H1 (cell line): ENCODE data around the gene SAMD14. TPM values are rescaled to one million over a fixed set of nuclear protein-coding genes. Genes with fewer than 3 reads are reported as not detected.

Experiments used
- CTCF ChIA-PET: fragments of 300-600 bp; sonication (Branson Sonifier 250); formaldehyde crosslinking; loops from one replicate; lab custom pipeline; 2021; ENCODE audit not compliant: partially characterized antibody; lab: Charles Lee
- POLR2A ChIA-PET: fragments of 300-600 bp; sonication (Branson Sonifier 250); formaldehyde crosslinking; loops from one replicate; lab custom pipeline; 2021; ENCODE audit warnings: inconsistent platforms; ENCODE audit not compliant: partially characterized antibody; lab: Charles Lee
- DNase-seq, 2 experiments: peaks; one replicate each; pipeline versions ENCODE4 v3.0.0 to v3.0.0-alpha.2; 2010 to 2022; ENCODE audit warnings: low spot score in 2 of 2, low read depth in 1 of 2, mixed read lengths in 1 of 2
- FAIRE-seq: peaks from 2 replicates; lab custom pipeline; 2011; peaks lifted over from hg19 to GRCh38; lab: Jason Lieb, UNC
- H2AFZ ChIP-seq: 2 replicates; pipeline ENCODE4 v1.8.1; 2012; ENCODE audit warnings: low read length, inconsistent platforms
- H2AK5ac ChIP-seq: 2 replicates; pipeline ENCODE4 v1.6.1; 2013; ENCODE audit warnings: low read depth, low read length
- H2BK120ac ChIP-seq: replicated peaks from 2 replicates; pipeline ENCODE3; 2013; ENCODE audit warnings: low read depth, low read length, inconsistent platforms
- H2BK12ac ChIP-seq: 2 replicates; pipeline ENCODE4 v1.6.1; 2013; ENCODE audit warnings: low read depth, low read length
- H2BK15ac ChIP-seq: 2 replicates; pipeline ENCODE4 v1.6.1; 2013; ENCODE audit warnings: low read length
- H2BK20ac ChIP-seq: 2 replicates; pipeline ENCODE4 v1.6.1; 2013; ENCODE audit warnings: low read length
- H2BK5ac ChIP-seq: 2 replicates; pipeline ENCODE4 v1.6.1; 2013; ENCODE audit warnings: low read depth, low read length
- H3K14ac ChIP-seq: 2 replicates; pipeline ENCODE4 v1.6.1; 2013; ENCODE audit warnings: inconsistent platforms; ENCODE audit not compliant: insufficient read length
- H3K18ac ChIP-seq: 2 replicates; pipeline ENCODE4 v1.6.1; 2013; ENCODE audit warnings: low read length; ENCODE audit errors: extremely low read depth
- H3K23ac ChIP-seq: 2 replicates; pipeline ENCODE4 v1.6.1; 2013; ENCODE audit warnings: inconsistent platforms; ENCODE audit not compliant: insufficient read length
- H3K23me2 ChIP-seq: 2 replicates; pipeline ENCODE4 v1.6.1; 2013; ENCODE audit warnings: low read depth, low read length
- H3K27ac ChIP-seq: 2 replicates; pipeline ENCODE4 v1.6.1; 2011; ENCODE audit warnings: low read depth, low read length, inconsistent platforms
- H3K27me3 ChIP-seq, 4 experiments: replicated peaks in 1 of 4; 1 replicate in 1 of 4; 2 replicates in 3 of 4; pipeline versions ENCODE4 v1.6.1 to v1.8.1; 2011 to 2013; ENCODE audit warnings: low read length in 3 of 4, mild to moderate bottlenecking in 3 of 4, inconsistent platforms in 2 of 4, mixed read lengths in 2 of 4, moderate library complexity in 1 of 4; ENCODE audit not compliant: control insufficient read depth in 3 of 4, insufficient read depth in 3 of 4; ENCODE audit errors: extremely low read depth in 1 of 4
- H3K36me3 ChIP-seq, 4 experiments: 2 replicates each; pipeline versions ENCODE4 v1.6.1 to v1.8.1; 2011 to 2013; ENCODE audit warnings: mild to moderate bottlenecking in 4 of 4, low read length in 3 of 4, moderate library complexity in 2 of 4, control low read depth in 1 of 4, inconsistent platforms in 1 of 4; ENCODE audit not compliant: insufficient read depth in 4 of 4, control insufficient read depth in 2 of 4
- H3K4ac ChIP-seq: replicated peaks from 2 replicates; pipeline ENCODE3; 2013; ENCODE audit warnings: low read length, low read depth, mixed read lengths, inconsistent platforms; ENCODE audit not compliant: insufficient read length
- H3K4me1 ChIP-seq, 4 experiments: replicated peaks in 1 of 4; 1 replicate in 1 of 4; 2 replicates in 3 of 4; pipeline versions ENCODE4 v1.6.1 to v1.8.1; 2011 to 2013; ENCODE audit warnings: low read length in 3 of 4, inconsistent platforms in 2 of 4, mixed read lengths in 1 of 4; ENCODE audit not compliant: insufficient read depth in 4 of 4, control insufficient read depth in 3 of 4
- H3K4me2 ChIP-seq, 2 experiments: 2 replicates each; pipeline versions ENCODE4 v1.6.1 to v1.8.1; 2011 to 2013; ENCODE audit warnings: low read depth in 2 of 2, low read length in 2 of 2, control low read depth in 1 of 2, inconsistent platforms in 1 of 2, mild to moderate bottlenecking in 1 of 2; ENCODE audit not compliant: insufficient read depth in 1 of 2
- H3K4me3 ChIP-seq, 4 experiments: fragments of 200-600, 300-600 bp in 1 of 4; sonication (generic), shearing (Covaris generic), sonication (Bioruptor Twin) in 1 of 4; 2 replicates each; pipeline versions ENCODE4 v1.5.1 to v1.8.1; 2011 to 2016; ENCODE audit warnings: low read length in 4 of 4, low read depth in 3 of 4, control low read depth in 2 of 4, inconsistent platforms in 2 of 4, mild to moderate bottlenecking in 2 of 4, mixed read lengths in 1 of 4, moderate library complexity in 1 of 4; ENCODE audit not compliant: insufficient read depth in 2 of 4; ENCODE audit errors: extremely low read depth in 1 of 4
- H3K56ac ChIP-seq: replicated peaks from 2 replicates; pipeline ENCODE3; 2013; ENCODE audit warnings: low read depth, mild to moderate bottlenecking, mixed read lengths, low read length, inconsistent platforms; ENCODE audit not compliant: insufficient read length
- H3K79me1 ChIP-seq: 2 replicates; pipeline ENCODE4 v1.6.1; 2013; ENCODE audit warnings: low read depth, low read length, control low read depth
- H3K79me2 ChIP-seq, 2 experiments: 2 replicates each; pipeline versions ENCODE4 v1.6.1 to v1.8.1; 2012 to 2013; ENCODE audit warnings: low read length in 2 of 2, mild to moderate bottlenecking in 2 of 2, inconsistent platforms in 1 of 2; ENCODE audit not compliant: insufficient read depth in 2 of 2, control insufficient read depth in 1 of 2
- H3K9ac ChIP-seq, 4 experiments: replicated peaks in 1 of 4; 1 replicate in 1 of 4; 2 replicates in 3 of 4; pipeline versions ENCODE4 v1.6.1 to v1.8.1; 2011 to 2013; ENCODE audit warnings: low read depth in 3 of 4, low read length in 3 of 4, control low read depth in 2 of 4, mild to moderate bottlenecking in 2 of 4, moderate library complexity in 2 of 4, inconsistent platforms in 1 of 4; ENCODE audit errors: extremely low read depth in 1 of 4
- H3K9me3 ChIP-seq, 2 experiments: 2 replicates each; pipeline versions ENCODE4 v1.6.1 to v1.8.1; 2012 to 2013; ENCODE audit warnings: mild to moderate bottlenecking in 2 of 2, moderate library complexity in 2 of 2, control low read depth in 1 of 2, inconsistent platforms in 1 of 2, low read depth in 1 of 2, low read length in 1 of 2, mixed read lengths in 1 of 2; ENCODE audit not compliant: insufficient read depth in 2 of 2
- H4K20me1 ChIP-seq, 2 experiments: replicated peaks in 1 of 2; 2 replicates each; pipeline versions ENCODE3 to v1.8.1; 2011 to 2013; ENCODE audit warnings: inconsistent platforms in 2 of 2, low read length in 2 of 2, mild to moderate bottlenecking in 1 of 2; ENCODE audit not compliant: insufficient read depth in 2 of 2, control insufficient read depth in 1 of 2
- H4K5ac ChIP-seq: 2 replicates; pipeline ENCODE4 v1.6.1; 2013; ENCODE audit warnings: low read length, low read depth, mixed read lengths, inconsistent platforms; ENCODE audit not compliant: insufficient read length
- H4K8ac ChIP-seq: 2 replicates; pipeline ENCODE4 v1.8.0; 2013; ENCODE audit warnings: mild to moderate bottlenecking, moderate library complexity, low read length, inconsistent platforms; ENCODE audit not compliant: insufficient read depth; ENCODE audit errors: extremely low read depth
- H4K91ac ChIP-seq: replicated peaks from 2 replicates; pipeline ENCODE3; 2013; ENCODE audit warnings: low read length, mixed read lengths, inconsistent platforms; ENCODE audit not compliant: insufficient read length
- ATF3 ChIP-seq: IDR thresholded peaks from 2 replicates; pipeline ENCODE4 v1.6.1; 2011; ENCODE audit warnings: low read depth, mild to moderate bottlenecking, low read length; ENCODE audit not compliant: insufficient read depth
- BRCA1 ChIP-seq: IDR thresholded peaks from 2 replicates; pipeline ENCODE4 v1.6.1; 2012; ENCODE audit warnings: low read depth, low read length, improper control_type of control experiment
- CBX5 ChIP-seq: fragments of 300-800, 300-1000 bp; sonication (generic); IDR thresholded peaks from 2 replicates; pipeline ENCODE4 v1.7.1; 2016; ENCODE audit warnings: antibody characterized with exemption, low read length, low read depth
- CREB1 ChIP-seq: IDR thresholded peaks from 2 replicates; pipeline ENCODE4 v1.6.1; 2012; ENCODE audit warnings: inconsistent platforms
- KDM4A ChIP-seq: IDR thresholded peaks from one replicate; pipeline ENCODE4 v1.7.1; 2012; ENCODE audit warnings: low read depth, mild to moderate bottlenecking, moderate library complexity, low read length, inconsistent platforms; ENCODE audit not compliant: severe bottlenecking
- PHF8 ChIP-seq: fragments of 200-600 bp; sonication (generic); conservative IDR thresholded peaks from 2 replicates; pipeline ENCODE4 v1.7.1; 2012; ENCODE audit warnings: low read depth, mild to moderate bottlenecking, inconsistent platforms, low read length, moderate library complexity
- SP2 ChIP-seq: IDR thresholded peaks from 2 replicates; pipeline ENCODE4 v1.6.1; 2012; ENCODE audit warnings: mild to moderate bottlenecking, low read length, inconsistent platforms
- TBP ChIP-seq: IDR thresholded peaks from 2 replicates; pipeline ENCODE4 v1.6.1; 2011; ENCODE audit warnings: low read depth, low read length, improper control_type of control experiment
- TEAD4 ChIP-seq: IDR thresholded peaks from 2 replicates; pipeline ENCODE4 v1.6.1; 2012; ENCODE audit warnings: low read depth, low read length, inconsistent platforms, mixed read lengths
- WGBS, 2 experiments: shearing (Covaris generic) in 1 of 2; methylation state at CpG; one replicate each; pipeline versions ENCODE4 v1.1.6 to v1.1.7; 2013 to 2015; ENCODE audit warnings: low lambda C conversion rate in 2 of 2, mixed read lengths in 2 of 2, inconsistent platforms in 1 of 2, low coverage in 1 of 2, missing lambda C conversion rate in 1 of 2; ENCODE audit not compliant: insufficient replicate concordance in 2 of 2, insufficient coverage in 1 of 2, insufficient read length in 1 of 2; ENCODE audit errors: extremely low coverage in 1 of 2, missing lambda C conversion rate in 1 of 2; 5-methylcytosine and 5-hydroxymethylcytosine counted together
- polyA plus RNA-seq, 7 experiments: library from polyadenylated mRNA; depleted of rRNA in 3 of 7; stranded (reverse) in 5 of 7; unstranded in 2 of 7; fragments of >200 nt in 5 of 7; fragments of 200-250 nt in 2 of 7; gene quantifications; 1 replicate in 5 of 7; 2 replicates in 1 of 7; 4 replicates in 1 of 7; pipeline versions ENCODE4 v1.2.1 to v1.2.3, GENCODE V29; 2011 to 2013; ENCODE audit warnings: missing spikeins in 2 of 7, mixed read lengths in 2 of 7
- total RNA-seq: library from RNA; stranded (reverse); fragmentation: NEBNext Ultra II Directional; extraction: Animal tissue kit (Norgen Biotek cat#: 25700); gene quantifications from 2 replicates; pipeline ENCODE4 v1.2.1, GENCODE V29; 2021
- TF ChIP-seq, protein P1 (sequence below): IDR thresholded peaks from 2 replicates; pipeline ENCODE4 v1.6.1; 2012; ENCODE audit warnings: inconsistent platforms

SAMD14 gene
- total and polyA plus RNA-seq, 2 of the 8 experiments (the other 6 are each of a cell fraction or from before 2014, with no cell fraction given) = 5.7 to 5.8 TPM

DNA sequence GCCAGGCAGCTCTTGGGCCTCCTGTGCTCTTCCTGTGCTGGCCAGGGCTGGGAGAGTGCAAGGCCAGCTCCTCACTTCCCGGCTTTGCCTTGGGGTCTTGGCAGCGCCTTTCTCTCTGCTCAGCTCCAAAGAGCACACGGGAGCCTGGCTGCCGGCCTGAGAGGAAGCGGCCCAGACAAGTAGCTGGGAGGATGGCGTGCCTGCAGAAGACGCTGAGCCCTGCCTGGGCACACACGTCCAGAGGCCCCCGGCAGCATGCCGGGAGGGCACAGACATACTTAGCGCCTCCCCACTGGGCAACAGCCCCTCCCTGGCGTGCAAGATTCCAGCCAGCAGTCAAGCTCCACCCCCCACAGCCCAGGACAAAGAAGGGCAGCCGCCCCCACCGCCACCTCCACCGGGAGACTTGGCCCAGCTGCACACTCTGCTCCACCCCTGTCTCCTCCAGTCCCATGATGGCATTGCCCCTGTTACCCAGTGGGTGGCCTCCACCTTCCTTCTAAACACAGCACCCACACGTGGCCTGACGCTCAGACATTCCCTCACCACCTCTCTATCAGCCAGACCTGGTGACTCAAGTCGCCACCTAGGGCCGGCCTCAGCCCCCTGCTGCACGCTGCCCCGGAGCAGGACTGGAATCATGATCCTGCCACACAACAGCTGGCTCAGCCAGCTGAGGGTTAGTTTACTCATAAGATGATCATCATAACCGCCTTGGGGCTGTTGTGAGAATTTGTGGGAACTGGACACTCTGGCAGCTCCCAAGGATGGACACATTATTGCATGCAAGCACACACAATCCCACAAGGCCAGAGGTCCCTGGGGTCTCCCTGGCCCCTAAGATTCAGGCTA is 48.2 kb upstream of the SAMD14 start:
- H3K23ac ChIP-seq = no peak overlapping the region
- peak overlapping the region; percentile 39; the same call in 1 of the 2 replicates for H2BK12ac ChIP-seq
- H3K14ac ChIP-seq = no peak overlapping the region
- H4K5ac ChIP-seq = peak overlapping the region; percentile 19
- CTCF ChIA-PET = interaction anchor here (0.7 to 17.0 kb wide), 27 partner anchors 9 to 446 kb away, joined by 3 to 299 read pairs (median 4); partner anchors contain the start of genes COL1A1 and SGCA
- POLR2A ChIA-PET = interaction anchor here (0.6 to 2.5 kb wide), 10 partner anchors 8 to 1281 kb away, joined by 3 to 9 read pairs (median 4); partner anchors contain the start of genes COL1A1 and TMEM92
- no peaks in the 10 kb centered on the region for H3K9me3 ChIP-seq
- H4K91ac ChIP-seq = peak overlapping the region; percentile 95
- peak overlapping the region; percentile 89; the same call in 1 of the 2 replicates for H2BK5ac ChIP-seq
- H3K4me3 ChIP-seq = peak overlapping the region in 3 of 4 experiments; percentile 17 to 42 (median 24); a peak in 3 of 8 replicates
- no peaks in the 10 kb centered on the region for H3K79me2 ChIP-seq
- peak overlapping the region; percentile 27 for H3K56ac ChIP-seq
- FAIRE-seq (no peak), DNase-seq (peak; percentile 39 to 80)
- H2BK20ac ChIP-seq = peak overlapping the region; percentile 93; the same call in 1 of the 2 replicates
- WGBS, 2 experiments = 19% methylated on average over 18 of the region's 22 CpGs; no CpG with 5 or more reads in 1 of the 2 experiments
- peak overlapping the region; percentile 90 for H4K8ac ChIP-seq
- H2BK120ac ChIP-seq = peak overlapping the region; percentile 43
- H3K36me3 ChIP-seq = no peaks in the 10 kb centered on the region
- peak overlapping the region; percentile 99 for H3K18ac ChIP-seq
- peak overlapping the region; percentile 92; the same call in 1 of the 2 replicates for H2AFZ ChIP-seq
- H2BK15ac ChIP-seq = peak overlapping the region; percentile 66; the same call in 1 of the 2 replicates
- H3K9ac ChIP-seq = 0 out of 7 replicates have a peak overlapping the region, but pooled peaks of 2 of the 4 experiments have one; percentile 13 to 16
- H3K27ac ChIP-seq = no peak overlapping the region
- no peaks in the 10 kb centered on the region for H3K23me2 ChIP-seq
- no peaks in the 10 kb centered on the region for H3K27me3 ChIP-seq
- H3K4ac ChIP-seq = peak overlapping the region; percentile 33
- peaks cover 4 to 22% (median 15%) of the 10 kb centered on the region in 4 experiments for H3K4me1 ChIP-seq
- no peak overlapping the region for H2AK5ac ChIP-seq
- H3K4me2 ChIP-seq = peak overlapping the region; percentile 10 to 60
- no peaks in the 10 kb centered on the region for H3K79me1 ChIP-seq
- no peaks in the 10 kb centered on the region for H4K20me1 ChIP-seq
- TF ChIP-seq BRCA1 = no peak
- TF ChIP-seq, protein P1, sequence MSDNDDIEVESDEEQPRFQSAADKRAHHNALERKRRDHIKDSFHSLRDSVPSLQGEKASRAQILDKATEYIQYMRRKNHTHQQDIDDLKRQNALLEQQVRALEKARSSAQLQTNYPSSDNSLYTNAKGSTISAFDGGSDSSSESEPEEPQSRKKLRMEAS = peak; percentile 92
- TF ChIP-seq CREB1 = no peak; the same call in 1 of the 2 replicates
- no peak for TF ChIP-seq SP2
- no peak for TF ChIP-seq ATF3
- no peak for TF ChIP-seq TBP
- TF ChIP-seq KDM4A = peak; percentile 53
- TF ChIP-seq TEAD4 = peak; percentile 80
- TF ChIP-seq PHF8 = 0 out of 2 replicates have a peak, but pooled peaks have one; percentile 18
- TF ChIP-seq CBX5 = no peak
